HG03439 (cell line): ENCODE results near the gene RBPJL.

Experiments used
- ATAC-seq: cut with Tn5 transposase; IDR thresholded peaks from one replicate; pipeline ENCODE4 v1.9.1; 2021; ENCODE audit warnings: mild to moderate bottlenecking, moderate library complexity; ENCODE audit not compliant: unreplicated experiment

Gene RBPJL

DNA sequence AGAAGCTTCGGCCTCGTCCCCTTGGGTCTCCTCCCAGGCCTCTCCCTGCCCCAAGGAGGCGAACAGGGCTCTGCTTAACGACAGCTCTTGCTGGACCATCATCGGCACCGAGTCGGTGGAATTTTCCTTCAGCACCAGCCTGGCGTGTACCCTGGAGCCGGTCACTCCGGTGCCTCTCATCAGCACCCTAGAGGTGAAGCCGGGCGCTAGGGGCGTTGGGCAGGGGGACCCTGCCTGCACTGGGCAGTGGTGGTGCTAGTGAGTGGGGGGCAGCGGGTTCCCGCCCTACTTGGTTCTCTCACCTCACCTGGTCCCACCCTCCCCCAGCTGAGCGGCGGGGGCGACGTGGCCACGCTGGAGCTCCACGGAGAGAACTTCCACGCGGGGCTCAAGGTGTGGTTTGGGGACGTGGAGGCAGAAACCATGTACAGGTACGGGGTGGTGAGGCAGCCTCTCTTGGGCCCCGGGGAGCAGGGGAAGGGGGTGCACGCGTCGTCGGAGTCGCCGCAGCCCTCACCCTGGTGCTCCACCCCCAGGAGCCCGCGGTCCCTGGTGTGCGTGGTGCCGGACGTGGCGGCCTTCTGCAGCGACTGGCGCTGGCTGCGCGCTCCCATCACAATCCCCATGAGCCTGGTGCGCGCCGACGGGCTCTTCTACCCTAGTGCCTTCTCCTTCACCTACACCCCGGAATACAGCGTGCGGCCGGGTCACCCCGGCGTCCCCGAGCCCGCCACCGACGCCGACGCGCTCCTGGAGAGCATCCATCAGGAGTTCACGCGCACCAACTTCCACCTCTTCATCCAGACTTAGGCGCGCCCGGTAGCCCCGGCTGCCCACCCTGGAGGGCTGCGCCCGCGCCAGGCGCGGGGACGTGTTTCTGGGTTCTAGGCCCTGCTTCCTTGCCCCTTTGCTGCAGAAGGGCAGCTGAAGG is 9.8 kb downstream of the RBPJL start:
- no peak for ATAC-seq

- ATAC-seq: no peak
Measured at GRCh38 chr20:45317826-45318225, 11.2 kb downstream of the RBPJL start.

GRCh38 chr20:45318386-45318939 is 11.8 kb downstream of the RBPJL start:
- ATAC-seq: no peak

- no peak for ATAC-seq
Measured at GRCh38 chr20:45318948-45319347, 12.3 kb downstream of the RBPJL start.

DNA sequence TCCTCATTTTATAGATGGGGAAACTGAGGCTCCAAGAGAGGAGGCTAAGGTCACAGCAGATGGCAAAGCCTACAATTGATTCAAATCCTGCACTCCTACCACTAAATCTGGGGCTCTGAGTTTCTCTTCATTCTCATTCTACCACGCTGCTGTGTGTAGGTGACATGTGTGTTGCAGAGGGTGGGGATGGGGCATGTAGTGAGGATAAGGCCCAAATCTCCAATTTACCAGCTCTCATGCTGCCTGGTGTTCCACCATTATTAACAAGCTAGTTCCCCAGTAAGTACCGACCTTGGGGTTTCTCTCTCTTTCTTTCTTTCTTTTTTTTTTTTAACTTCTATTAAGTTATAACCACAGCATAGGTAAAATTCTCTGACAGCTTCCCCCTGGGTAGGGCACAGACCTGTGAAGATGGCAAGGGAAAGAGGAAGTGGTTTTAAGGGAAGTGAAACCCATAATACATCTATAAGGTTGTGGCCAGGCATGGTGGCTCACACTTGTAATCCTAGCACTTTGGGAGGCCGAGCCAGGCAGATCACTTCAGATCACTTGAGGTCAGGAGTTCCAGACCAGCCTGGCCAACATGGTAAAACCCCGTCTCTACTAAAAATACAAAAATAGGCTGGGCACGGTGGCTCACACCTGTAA is 14.4 kb downstream of the RBPJL start:
- no peak for ATAC-seq

- ATAC-seq: no peak
Measured at GRCh38 chr20:45322952-45323383, 16.3 kb downstream of the RBPJL start.

DNA sequence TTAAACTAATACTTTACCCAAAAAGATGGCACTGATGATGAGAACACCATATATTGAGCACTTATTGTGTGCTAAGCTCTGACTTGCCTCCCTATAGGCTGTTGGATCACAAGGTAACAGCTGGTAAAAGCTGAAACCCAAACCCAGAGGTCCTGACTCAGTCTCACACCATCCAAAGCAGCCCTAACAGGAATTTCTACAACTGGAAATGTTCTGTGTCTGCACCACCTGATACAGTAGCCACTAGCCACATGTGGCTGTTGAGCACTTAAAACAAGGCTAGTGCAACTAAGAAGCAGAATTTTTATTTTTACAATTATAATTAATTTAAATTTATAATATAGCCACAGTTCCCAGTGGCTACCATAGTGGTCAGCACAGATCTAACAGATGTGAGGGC is 17.1 kb downstream of the RBPJL start:
- no peak for ATAC-seq

DNA sequence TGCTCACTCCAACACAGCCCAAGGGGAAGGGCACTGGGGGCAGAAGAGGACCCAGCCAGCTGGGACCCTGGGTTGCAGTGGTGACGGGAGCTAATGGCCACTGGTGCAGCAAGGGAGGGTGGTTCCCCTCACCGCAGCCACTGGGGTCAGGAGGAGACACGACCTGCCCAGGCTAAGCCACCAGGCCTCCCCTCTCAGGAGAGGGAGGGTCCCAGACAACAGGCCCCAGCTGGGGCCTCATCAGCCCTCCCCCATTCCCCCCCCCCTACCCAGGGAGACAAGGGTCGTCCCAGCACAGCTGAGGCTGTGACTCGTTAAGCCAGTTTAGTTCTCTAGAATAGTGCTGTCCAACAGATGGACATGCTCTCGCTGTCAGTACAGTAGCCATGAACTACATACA is 18.7 kb downstream of the RBPJL start:
- no peak for ATAC-seq

GRCh38 chr20:45328451-45328850 is 21.8 kb downstream of the RBPJL start:
- no peak for ATAC-seq

GRCh38 chr20:45329497-45330319 is 23.1 kb downstream of the RBPJL start:
- ATAC-seq: no peak

DNA sequence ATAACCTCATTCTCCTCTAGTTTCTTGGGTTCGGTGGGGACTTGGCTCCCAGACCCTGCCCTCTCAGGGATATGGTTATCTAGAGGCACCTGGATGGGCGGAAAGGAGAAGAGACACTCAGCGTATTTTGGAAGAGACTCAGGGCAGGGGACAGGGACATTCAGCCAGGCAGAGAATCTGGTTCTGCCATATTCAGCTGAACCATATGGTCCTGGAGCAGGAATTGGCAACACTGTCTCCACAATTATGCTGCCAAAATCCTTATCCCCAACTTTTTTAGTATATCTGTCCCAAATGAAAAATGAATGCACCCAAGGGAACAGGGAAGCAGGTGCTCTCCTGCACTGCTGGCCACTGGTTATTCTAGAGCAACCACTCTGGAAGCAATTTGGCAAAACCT is 23.8 kb downstream of the RBPJL start:
- no peak for ATAC-seq

- no peak for ATAC-seq
Measured at GRCh38 chr20:45336530-45337366, 30.1 kb downstream of the RBPJL start.

- ATAC-seq: no peak
Measured at GRCh38 chr20:45337367-45338120, 30.9 kb downstream of the RBPJL start.

DNA sequence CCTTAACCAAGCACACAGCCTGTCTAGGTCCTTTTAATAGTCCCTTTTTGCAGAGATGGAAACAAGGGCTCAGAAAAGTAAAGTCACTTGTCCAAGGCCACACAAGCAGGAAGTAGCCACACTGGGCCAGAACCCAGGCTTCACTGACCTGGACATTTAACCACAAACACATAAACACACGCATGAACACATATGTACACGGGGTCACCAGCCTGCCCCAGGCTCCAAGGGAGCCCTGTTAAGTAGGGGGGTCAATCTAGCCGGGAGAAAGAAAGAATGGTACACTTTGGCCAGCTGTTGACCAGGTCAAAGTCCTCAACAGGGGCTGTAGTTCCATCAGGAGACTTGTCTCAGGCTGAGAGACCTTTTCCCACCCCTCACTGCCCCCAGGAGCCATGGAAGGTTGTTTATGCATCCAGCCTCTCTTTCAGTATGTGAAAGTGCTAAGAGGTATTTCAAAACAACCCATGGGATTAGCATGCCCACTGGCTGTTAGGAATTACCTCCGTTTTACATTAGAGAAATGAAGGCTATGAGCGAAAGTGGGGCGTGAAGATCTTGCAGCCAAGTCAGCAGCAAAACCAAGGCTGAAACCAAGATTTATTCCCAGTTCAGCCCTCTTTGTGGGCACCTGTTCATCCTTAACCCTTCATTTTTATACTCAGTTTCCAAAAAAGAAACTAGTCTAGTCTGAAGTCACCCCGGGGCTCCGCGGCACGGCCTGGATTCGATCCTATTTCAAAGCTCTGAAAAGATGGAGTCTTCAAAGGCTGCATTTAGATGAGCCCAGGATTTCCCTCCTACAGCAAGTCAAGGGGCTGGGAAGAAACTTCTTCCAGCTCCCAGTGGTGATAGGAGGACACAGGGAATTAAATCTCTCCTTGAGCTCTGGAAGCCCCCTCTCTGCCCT is 31.7 kb downstream of the RBPJL start:
- no peak for ATAC-seq

DNA sequence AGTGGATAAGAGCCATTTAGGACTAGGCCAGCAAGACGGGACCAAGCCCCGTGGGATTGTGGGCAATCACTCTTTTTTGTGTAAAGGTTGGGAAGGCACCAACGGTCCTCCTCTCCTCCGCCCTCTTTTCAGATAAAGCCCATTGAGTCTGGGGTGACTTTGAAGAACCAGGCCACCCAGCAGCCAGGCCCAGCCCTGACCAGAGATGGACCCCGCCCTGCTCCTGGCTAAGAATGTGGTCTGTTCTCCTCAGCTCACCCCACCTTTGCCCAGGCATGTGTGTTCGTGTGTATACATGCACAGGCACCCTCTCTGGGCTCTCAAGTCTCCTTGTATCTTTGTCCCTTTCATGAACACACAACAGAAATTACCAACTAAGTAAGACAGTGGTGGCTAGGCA is 32.4 kb downstream of the RBPJL start:
- no peak for ATAC-seq

DNA sequence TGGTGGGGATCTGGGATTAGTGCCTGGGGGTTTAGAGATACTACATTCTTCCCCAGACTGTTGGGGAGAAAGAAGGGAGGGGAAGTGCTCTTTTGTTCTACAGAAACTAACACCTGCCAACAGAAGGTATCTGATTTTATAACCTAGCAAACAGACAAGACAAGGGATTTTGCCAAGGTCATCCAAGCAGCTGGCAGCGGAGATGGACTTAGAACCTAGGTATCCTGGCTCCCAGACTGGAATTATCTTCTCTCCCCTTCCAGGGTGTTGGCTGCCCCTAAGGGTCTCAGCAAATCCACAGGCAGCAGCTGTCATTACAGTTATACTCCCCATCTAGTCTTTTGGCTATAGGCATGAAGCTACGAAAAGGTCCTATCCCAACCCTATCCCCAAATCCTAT is 33.2 kb downstream of the RBPJL start:
- ATAC-seq: no peak

DNA sequence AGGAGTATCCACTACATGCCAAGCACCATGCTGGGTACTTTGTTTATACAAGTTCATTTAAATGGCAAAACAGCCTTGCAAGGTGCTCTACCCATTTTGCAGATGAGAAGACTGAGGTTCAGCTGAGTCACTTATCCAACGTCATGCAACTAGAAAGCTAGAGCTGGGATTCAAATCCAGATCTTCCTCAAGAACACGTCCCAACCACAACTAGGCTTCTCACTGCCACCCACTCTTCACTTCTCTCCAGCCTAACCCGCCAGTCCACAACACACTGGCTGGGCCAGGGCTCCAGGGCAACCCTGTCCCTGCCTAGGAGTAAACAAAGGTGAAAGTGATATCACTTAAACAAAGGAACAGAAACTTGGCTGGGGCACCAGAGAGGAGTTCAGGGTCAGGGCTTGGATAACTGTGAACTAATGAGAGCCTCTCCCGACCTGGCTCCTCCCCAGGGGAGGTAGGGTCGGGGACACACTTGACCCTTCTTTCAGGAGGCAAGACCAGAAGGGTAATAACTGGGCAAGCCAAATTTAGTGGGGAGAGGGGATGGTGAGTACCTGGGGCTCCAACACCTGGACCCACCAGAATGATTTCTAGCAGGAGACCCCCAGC is 33.7 kb downstream of the RBPJL start:
- no peak for ATAC-seq

- no peak for ATAC-seq
Measured at GRCh38 chr20:45340951-45341350, 34.3 kb downstream of the RBPJL start.
